HepG2 (cell line): Measurements from ENCODE around the gene ZC3H7B. TPM values are rescaled to one million over a fixed set of nuclear protein-coding genes. Genes with fewer than 3 reads are reported as not detected.

Source experiments
- HIVEP1 ChIP-seq: sonication (generic); formaldehyde crosslinking; IDR thresholded peaks from 2 replicates; pipeline ENCODE4 v1.4.0; 2020; ENCODE audit warnings: mild to moderate bottlenecking, missing genetic modification reagents
- HNRNPLL ChIP-seq: fragments of 200-400 bp; formaldehyde crosslinking; IDR thresholded peaks from 2 replicates; pipeline ENCODE4 v1.6.1; 2017; ENCODE audit warnings: mild to moderate bottlenecking, low read depth, low read length; ENCODE audit not compliant: poor library complexity, severe bottlenecking
- HOXA3 ChIP-seq: sonication (generic); formaldehyde crosslinking; IDR thresholded peaks from 2 replicates; pipeline ENCODE4 v1.5.0; 2020; ENCODE audit warnings: missing genetic modification reagents
- IKZF4 ChIP-seq: sonication (generic); formaldehyde crosslinking; IDR thresholded peaks from 2 replicates; pipeline ENCODE4 v1.5.1; 2020; ENCODE audit warnings: borderline replicate concordance, mild to moderate bottlenecking, low read depth, missing genetic modification reagents; ENCODE audit errors: not compliant biosample characterization
- MAZ ChIP-seq, 2 experiments: sonication (generic) in 1 of 2; formaldehyde crosslinking in 1 of 2; IDR thresholded peaks; 2 replicates each; pipeline versions ENCODE4 v1.5.0 to v1.6.1; 2012 to 2020; ENCODE audit warnings: low read depth in 2 of 2, mild to moderate bottlenecking in 2 of 2, borderline replicate concordance in 1 of 2, improper control_type of control experiment in 1 of 2, low read length in 1 of 2, missing genetic modification reagents in 1 of 2, moderate library complexity in 1 of 2
- MTF2 ChIP-seq: sonication (generic); formaldehyde crosslinking; IDR thresholded peaks from 2 replicates; pipeline ENCODE4 v1.5.0; 2020; ENCODE audit warnings: missing genetic modification reagents, borderline replicate concordance
- PHF21A ChIP-seq: sonication (generic); formaldehyde crosslinking; IDR thresholded peaks from 2 replicates; pipeline ENCODE4 v1.5.0; 2020; ENCODE audit warnings: mild to moderate bottlenecking, missing genetic modification reagents
- PHF8 ChIP-seq: sonication (generic); formaldehyde crosslinking; IDR thresholded peaks from 2 replicates; pipeline ENCODE4 v1.5.0; 2020; ENCODE audit warnings: missing genetic modification reagents
- POLR2A ChIP-seq, 2 experiments: IDR thresholded peaks; 2 replicates each; pipeline ENCODE4 v1.6.1; 2011; ENCODE audit warnings: low read depth in 2 of 2, low read length in 2 of 2, mild to moderate bottlenecking in 1 of 2, moderate library complexity in 1 of 2; ENCODE audit not compliant: insufficient read depth in 1 of 2
- SOX13 ChIP-seq, 3 experiments: fragments of 450-650 bp in 1 of 3; sonication (generic) in 1 of 3; formaldehyde crosslinking in 1 of 3; IDR thresholded peaks in 2 of 3; conservative IDR thresholded peaks in 1 of 3; 2 replicates each; pipeline versions ENCODE4 v1.5.0 to v1.6.1; 2016 to 2020; ENCODE audit warnings: antibody characterized with exemption in 1 of 3, mild to moderate bottlenecking in 1 of 3, missing compliant biosample characterization in 1 of 3, missing genetic modification reagents in 1 of 3, moderate library complexity in 1 of 3
- TBP ChIP-seq: sonication (generic); formaldehyde crosslinking; IDR thresholded peaks from 2 replicates; pipeline ENCODE4 v1.5.0; 2020; ENCODE audit warnings: missing genetic modification reagents
- TGIF2 ChIP-seq: IDR thresholded peaks from 2 replicates; pipeline ENCODE4 v1.6.1; 2016; ENCODE audit warnings: control low read depth, missing compliant biosample characterization
- ZFX ChIP-seq: sonication (generic); formaldehyde crosslinking; IDR thresholded peaks from 2 replicates; pipeline ENCODE4 v1.4.0; 2020; ENCODE audit warnings: mild to moderate bottlenecking, low read depth, missing genetic modification reagents, moderate library complexity
- ZFYVE20 ChIP-seq: sonication (generic); formaldehyde crosslinking; IDR thresholded peaks from 2 replicates; pipeline ENCODE4 v1.8.0; 2023; ENCODE audit warnings: low read depth, mild to moderate bottlenecking, moderate library complexity, missing genetic modification reagents, borderline replicate concordance
- ZNF337 ChIP-seq: sonication (generic); formaldehyde crosslinking; IDR thresholded peaks from 2 replicates; pipeline ENCODE4 v1.5.1; 2020; ENCODE audit warnings: missing genetic modification reagents, low read depth, mild to moderate bottlenecking, borderline replicate concordance
- ZNF383 ChIP-seq: sonication (generic); formaldehyde crosslinking; IDR thresholded peaks from 2 replicates; pipeline ENCODE4 v1.4.0; 2020; ENCODE audit warnings: missing genetic modification reagents, mild to moderate bottlenecking, borderline replicate concordance
- ZNF501 ChIP-seq: sonication (generic); formaldehyde crosslinking; IDR thresholded peaks from 2 replicates; pipeline ENCODE4 v1.5.1; 2020; ENCODE audit warnings: mild to moderate bottlenecking, moderate library complexity, missing genetic modification reagents
- ZNF660 ChIP-seq: sonication (generic); formaldehyde crosslinking; IDR thresholded peaks from 2 replicates; pipeline ENCODE4 v1.5.1; 2020; ENCODE audit warnings: mild to moderate bottlenecking, low read depth, missing genetic modification reagents, borderline replicate concordance
- polyA plus RNA-seq, 8 experiments: library from polyadenylated mRNA; depleted of rRNA in 3 of 8; stranded (reverse) in 7 of 8; unstranded in 1 of 8; fragments of >200 nt; fragmentation: Illumina TruSeq in 4 of 8; extraction: Trizol in 4 of 8; gene quantifications; 2 replicates each; pipeline versions ENCODE4 v1.2.1 to v1.2.3, GENCODE V29; 2011 to 2016; ENCODE audit warnings: low read depth in 4 of 8, missing spikeins in 1 of 8, mixed read lengths in 1 of 8; ENCODE audit not compliant: insufficient read depth in 1 of 8
- total RNA-seq, 5 experiments: library from RNA; depleted of rRNA; stranded (reverse); fragments of >200 nt; fragmentation: Illumina TruSeq; extraction: Trizol; gene quantifications; 2 replicates each; pipeline ENCODE4 v1.2.3, GENCODE V29; 2016; ENCODE audit warnings: low read depth in 1 of 5
- TF ChIP-seq, protein P1 (sequence below): IDR thresholded peaks from 2 replicates; pipeline ENCODE4 v1.4.0; 2020; ENCODE audit warnings: mild to moderate bottlenecking, missing genetic modification reagents
- TF ChIP-seq, protein P2 (sequence below): IDR thresholded peaks from 2 replicates; pipeline ENCODE4 v1.6.1; 2016; ENCODE audit warnings: control low read depth
- TF ChIP-seq, protein P3 (sequence below): IDR thresholded peaks from 2 replicates; pipeline ENCODE4 v1.6.1; 2016; ENCODE audit warnings: low read depth, control low read depth

ZC3H7B gene
- total and polyA plus RNA-seq, 2 of the 13 experiments (the other 11 are each of a cell fraction or from before 2014, with no cell fraction given): 26.4 to 37.2 TPM

DNA sequence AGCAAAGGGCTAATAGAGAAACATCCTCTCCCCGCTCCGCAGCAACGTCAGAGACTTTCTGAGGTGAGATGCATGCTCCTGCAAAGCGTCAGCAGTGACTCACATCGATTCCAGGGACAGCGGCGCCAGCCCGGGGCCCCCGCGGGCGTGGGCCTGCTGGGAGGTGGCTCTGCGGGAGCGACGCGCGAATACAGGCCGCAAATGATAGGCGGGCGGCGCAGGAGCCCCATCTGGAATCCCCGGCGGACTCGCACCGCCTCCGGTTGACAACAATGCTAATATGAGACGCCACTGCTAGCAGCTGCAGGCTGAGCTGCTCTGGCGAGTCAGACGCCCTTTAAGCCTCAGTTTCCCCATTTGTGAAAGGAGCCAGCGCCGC, 15.9 kb upstream of the ZC3H7B start (continued):
- TF ChIP-seq HNRNPLL: peak; percentile 51
- 0 out of 2 replicates have a peak, but pooled peaks have one; percentile 4 for TF ChIP-seq ZNF501 (CRISPR knock-in tag)
- 0 out of 2 replicates have a peak, but pooled peaks have one; percentile 31 for TF ChIP-seq TGIF2 (CRISPR knock-in tag)
- TF ChIP-seq ZFX (CRISPR knock-in tag): peak; percentile 56
- no peak for TF ChIP-seq ZNF337 (CRISPR knock-in tag)
- no peak for TF ChIP-seq ZNF660 (CRISPR knock-in tag)
- 0 out of 2 replicates have a peak, but pooled peaks have one; percentile 31 for TF ChIP-seq ZFYVE20 (CRISPR knock-in tag)
- TF ChIP-seq PHF8 (CRISPR knock-in tag): peak; percentile 29
- no peak for TF ChIP-seq ZNF383
- TF ChIP-seq, protein P1, sequence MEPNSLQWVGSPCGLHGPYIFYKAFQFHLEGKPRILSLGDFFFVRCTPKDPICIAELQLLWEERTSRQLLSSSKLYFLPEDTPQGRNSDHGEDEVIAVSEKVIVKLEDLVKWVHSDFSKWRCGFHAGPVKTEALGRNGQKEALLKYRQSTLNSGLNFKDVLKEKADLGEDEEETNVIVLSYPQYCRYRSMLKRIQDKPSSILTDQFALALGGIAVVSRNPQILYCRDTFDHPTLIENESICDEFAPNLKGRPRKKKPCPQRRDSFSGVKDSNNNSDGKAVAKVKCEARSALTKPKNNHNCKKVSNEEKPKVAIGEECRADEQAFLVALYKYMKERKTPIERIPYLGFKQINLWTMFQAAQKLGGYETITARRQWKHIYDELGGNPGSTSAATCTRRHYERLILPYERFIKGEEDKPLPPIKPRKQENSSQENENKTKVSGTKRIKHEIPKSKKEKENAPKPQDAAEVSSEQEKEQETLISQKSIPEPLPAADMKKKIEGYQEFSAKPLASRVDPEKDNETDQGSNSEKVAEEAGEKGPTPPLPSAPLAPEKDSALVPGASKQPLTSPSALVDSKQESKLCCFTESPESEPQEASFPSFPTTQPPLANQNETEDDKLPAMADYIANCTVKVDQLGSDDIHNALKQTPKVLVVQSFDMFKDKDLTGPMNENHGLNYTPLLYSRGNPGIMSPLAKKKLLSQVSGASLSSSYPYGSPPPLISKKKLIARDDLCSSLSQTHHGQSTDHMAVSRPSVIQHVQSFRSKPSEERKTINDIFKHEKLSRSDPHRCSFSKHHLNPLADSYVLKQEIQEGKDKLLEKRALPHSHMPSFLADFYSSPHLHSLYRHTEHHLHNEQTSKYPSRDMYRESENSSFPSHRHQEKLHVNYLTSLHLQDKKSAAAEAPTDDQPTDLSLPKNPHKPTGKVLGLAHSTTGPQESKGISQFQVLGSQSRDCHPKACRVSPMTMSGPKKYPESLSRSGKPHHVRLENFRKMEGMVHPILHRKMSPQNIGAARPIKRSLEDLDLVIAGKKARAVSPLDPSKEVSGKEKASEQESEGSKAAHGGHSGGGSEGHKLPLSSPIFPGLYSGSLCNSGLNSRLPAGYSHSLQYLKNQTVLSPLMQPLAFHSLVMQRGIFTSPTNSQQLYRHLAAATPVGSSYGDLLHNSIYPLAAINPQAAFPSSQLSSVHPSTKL (CRISPR knock-in tag): no peak
- TF ChIP-seq, protein P2, sequence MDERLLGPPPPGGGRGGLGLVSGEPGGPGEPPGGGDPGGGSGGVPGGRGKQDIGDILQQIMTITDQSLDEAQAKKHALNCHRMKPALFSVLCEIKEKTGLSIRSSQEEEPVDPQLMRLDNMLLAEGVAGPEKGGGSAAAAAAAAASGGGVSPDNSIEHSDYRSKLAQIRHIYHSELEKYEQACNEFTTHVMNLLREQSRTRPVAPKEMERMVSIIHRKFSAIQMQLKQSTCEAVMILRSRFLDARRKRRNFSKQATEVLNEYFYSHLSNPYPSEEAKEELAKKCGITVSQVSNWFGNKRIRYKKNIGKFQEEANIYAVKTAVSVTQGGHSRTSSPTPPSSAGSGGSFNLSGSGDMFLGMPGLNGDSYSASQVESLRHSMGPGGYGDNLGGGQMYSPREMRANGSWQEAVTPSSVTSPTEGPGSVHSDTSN (CRISPR knock-in tag): no peak
- TF ChIP-seq MAZ (IDR thresholded peaks at IDR 0.05; ENCODE audit: borderline replicate concordance, low read depth, low read length): peak; percentile 33; the same call in 1 of the 2 replicates
- no peak for TF ChIP-seq MAZ (CRISPR knock-in tag; IDR thresholded peaks at IDR 0.05; ENCODE audit: low read depth)
- peak; percentile 27; the same call in 1 of the 2 replicates for TF ChIP-seq HOXA3
- 0 out of 2 replicates have a peak, but pooled peaks have one; percentile 25 for TF ChIP-seq PHF21A
- TF ChIP-seq, protein P3, sequence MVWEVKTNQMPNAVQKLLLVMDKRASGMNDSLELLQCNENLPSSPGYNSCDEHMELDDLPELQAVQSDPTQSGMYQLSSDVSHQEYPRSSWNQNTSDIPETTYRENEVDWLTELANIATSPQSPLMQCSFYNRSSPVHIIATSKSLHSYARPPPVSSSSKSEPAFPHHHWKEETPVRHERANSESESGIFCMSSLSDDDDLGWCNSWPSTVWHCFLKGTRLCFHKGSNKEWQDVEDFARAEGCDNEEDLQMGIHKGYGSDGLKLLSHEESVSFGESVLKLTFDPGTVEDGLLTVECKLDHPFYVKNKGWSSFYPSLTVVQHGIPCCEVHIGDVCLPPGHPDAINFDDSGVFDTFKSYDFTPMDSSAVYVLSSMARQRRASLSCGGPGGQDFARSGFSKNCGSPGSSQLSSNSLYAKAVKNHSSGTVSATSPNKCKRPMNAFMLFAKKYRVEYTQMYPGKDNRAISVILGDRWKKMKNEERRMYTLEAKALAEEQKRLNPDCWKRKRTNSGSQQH (CRISPR knock-in tag): peak; percentile 69; the same call in 1 of the 2 replicates
- TF ChIP-seq TBP (CRISPR knock-in tag): no peak
- TF ChIP-seq POLR2A (IDR thresholded peaks at IDR 0.05; ENCODE audit: insufficient read depth in 1 of 2, low read depth in 2 of 2, low read length in 2 of 2): peak in 1 of 2 experiments; percentile 26; a peak in 2 of 4 replicates
- peak; percentile 49 for TF ChIP-seq IKZF4 (CRISPR knock-in tag)
- 0 out of 2 replicates have a peak, but pooled peaks have one; percentile 19 for TF ChIP-seq MTF2
- no peak for TF ChIP-seq HIVEP1 (CRISPR knock-in tag)
- TF ChIP-seq SOX13 (IDR thresholded peaks at IDR 0.05): no peak
- TF ChIP-seq SOX13 (CRISPR knock-in tag; conservative IDR thresholded peaks at IDR 0.05 in 1 of 2, IDR thresholded peaks at IDR 0.05 in 1 of 2): no peak
